GM12874 (cell line): ENCODE data around the gene ZNF296.

ENCODE experiments used
- TF ChIP-seq, protein P1 (sequence below): IDR thresholded peaks from 2 replicates; pipeline ENCODE4 v1.5.1; 2011; ENCODE audit warnings: low read depth, mild to moderate bottlenecking, control low read depth, low read length, moderate library complexity; ENCODE audit not compliant: insufficient read depth

Gene ZNF296

GRCh38 chr19:45110851-45111266 lies 34.6 kb upstream of the ZNF296 start:
- TF ChIP-seq, protein P1, sequence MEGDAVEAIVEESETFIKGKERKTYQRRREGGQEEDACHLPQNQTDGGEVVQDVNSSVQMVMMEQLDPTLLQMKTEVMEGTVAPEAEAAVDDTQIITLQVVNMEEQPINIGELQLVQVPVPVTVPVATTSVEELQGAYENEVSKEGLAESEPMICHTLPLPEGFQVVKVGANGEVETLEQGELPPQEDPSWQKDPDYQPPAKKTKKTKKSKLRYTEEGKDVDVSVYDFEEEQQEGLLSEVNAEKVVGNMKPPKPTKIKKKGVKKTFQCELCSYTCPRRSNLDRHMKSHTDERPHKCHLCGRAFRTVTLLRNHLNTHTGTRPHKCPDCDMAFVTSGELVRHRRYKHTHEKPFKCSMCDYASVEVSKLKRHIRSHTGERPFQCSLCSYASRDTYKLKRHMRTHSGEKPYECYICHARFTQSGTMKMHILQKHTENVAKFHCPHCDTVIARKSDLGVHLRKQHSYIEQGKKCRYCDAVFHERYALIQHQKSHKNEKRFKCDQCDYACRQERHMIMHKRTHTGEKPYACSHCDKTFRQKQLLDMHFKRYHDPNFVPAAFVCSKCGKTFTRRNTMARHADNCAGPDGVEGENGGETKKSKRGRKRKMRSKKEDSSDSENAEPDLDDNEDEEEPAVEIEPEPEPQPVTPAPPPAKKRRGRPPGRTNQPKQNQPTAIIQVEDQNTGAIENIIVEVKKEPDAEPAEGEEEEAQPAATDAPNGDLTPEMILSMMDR, result no peak

- TF ChIP-seq, protein P1, result no peak
Measured at GRCh38 chr19:45107621-45108150, 31.4 kb upstream of the ZNF296 start.

DNA sequence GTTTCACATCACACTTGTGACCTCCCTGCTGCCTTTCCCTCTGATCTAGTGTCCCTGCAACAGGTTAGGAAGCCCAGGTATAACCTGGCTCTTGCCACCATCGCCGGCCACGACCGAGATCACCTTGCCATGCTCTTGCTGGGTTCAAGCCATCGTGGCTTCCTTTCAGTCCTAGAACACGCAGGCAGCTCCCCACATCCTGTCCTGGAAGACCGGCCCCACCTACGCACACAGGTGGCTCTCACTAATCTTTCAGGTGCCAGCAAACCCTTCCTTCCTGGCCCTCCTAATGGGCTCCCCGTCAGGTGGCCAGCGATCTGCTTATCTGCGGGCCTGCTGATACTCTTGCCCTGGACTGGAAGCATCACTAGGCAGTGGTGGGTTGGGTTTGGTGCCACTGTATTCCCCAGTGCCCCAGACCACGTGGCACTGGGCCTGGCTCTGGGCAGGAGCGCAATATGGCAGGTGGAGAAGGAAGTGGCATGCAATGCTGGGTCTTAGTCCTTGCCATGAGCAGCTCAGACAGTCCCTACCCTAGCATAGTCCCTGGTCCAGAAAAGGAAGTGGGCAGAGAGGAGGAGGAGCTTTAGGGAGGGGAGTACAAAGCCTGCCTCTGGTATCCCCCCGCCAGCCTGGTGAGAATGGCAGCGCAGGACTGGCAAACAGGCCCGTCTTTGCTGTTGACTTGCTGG lies 28.5 kb upstream of the ZNF296 start:
- TF ChIP-seq, protein P1, result no peak

DNA sequence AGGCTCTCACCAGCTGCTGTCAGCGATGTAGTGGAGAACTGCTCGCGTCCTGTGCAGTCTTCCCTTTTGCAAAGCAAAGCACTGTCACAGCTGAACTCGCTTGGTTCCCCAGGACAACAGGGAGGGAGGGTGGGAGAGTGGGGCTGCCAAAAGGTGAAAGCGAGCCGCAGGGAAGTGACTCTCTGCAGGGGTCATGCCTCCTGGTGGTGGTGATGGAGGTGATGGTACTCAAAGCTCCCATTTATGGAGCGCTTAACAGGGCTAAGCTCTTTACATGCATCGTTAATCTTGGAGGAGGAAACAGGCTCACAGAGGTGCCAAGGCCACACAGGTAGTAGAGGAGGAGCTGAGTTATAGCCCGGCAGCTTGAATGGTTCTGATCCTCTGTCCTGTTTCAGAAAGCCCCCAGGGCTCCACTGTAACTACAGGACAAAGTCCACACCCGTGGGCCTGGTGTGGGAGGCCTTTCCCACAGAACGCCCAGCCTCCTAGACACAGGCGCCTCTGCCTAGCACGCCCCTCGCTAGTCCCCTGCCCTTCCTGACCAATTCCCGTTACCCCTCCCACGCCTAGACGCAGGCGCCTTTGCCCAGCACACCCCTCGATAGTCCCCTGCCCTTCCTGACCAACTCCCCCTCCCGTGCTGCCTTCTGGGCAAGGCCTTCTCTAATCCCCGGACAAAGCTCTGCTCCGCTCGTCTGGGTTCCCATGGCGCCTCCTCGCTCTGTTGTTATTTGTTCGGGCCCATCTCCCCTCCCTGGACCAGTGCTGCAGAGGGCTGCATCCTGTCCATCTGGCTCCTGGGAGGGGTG lies 27.4 kb upstream of the ZNF296 start:
- TF ChIP-seq, protein P1, result no peak

DNA sequence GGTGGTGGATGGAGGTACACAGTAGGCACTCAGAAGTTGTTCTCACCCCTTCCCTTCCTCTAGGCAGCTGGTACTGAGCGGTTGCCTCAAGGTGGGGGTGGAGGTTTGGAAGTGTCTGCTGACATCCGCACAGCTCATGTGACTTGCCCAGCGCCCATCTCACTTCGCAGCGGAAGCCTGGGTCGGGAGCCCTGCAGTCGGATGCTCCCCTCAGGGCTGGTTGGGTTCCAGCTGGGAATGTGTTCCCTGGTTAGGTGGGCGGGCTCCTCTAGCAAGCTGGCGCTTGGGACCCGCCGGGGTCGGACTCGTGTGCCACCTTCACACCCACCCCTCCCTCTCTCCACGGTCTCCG lies 26.9 kb upstream of the ZNF296 start:
- TF ChIP-seq, protein P1, result no peak

- TF ChIP-seq, protein P1, result no peak
Measured at GRCh38 chr19:45102481-45102880, 26.2 kb upstream of the ZNF296 start.

DNA sequence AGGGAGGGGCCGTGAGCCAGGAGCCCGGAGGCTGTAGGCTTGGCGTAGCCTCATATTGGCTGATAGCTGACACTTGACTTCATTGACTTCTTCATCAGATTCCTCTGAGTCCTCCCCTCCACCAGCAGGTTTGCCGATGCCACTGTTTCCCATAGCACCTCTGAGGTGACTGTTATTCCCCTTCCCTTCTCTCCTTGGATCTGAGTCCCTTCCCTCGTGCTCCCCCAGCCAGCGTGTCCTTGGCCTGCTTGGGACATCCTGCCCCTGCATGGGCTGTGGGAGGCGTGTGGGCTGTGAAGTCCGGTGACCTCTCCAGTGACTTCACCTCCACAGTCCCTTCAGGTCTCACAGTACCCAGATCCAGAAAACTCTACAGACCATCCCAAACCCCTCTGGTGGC lies 25.5 kb upstream of the ZNF296 start:
- TF ChIP-seq, protein P1, result no peak
